ENCODE results near the gene NKD1. TPM values are rescaled to one million over a fixed set of nuclear protein-coding genes. Genes with fewer than 3 reads are reported as not detected.

NKD1 gene
- total RNA-seq, 1 donor from 2014 or later = 63.0 TPM

GRCh38 chr16:50634947-50635346 is 86.8 kb downstream of the NKD1 start:
- H3K27me3 Mint-ChIP-seq (ENCODE audit: low read depth) = no peaks in the 10 kb centered on the region
- no peak for TF ChIP-seq CTCF (IDR thresholded peaks at IDR 0.05; ENCODE audit: unreplicated experiment)
- no peak overlapping the region for H3K27ac Mint-ChIP-seq
- DNase-seq (ENCODE audit: low spot score in 2 of 2, unreplicated experiment in 2 of 2) = no peak
- peaks cover 21% of the 10 kb centered on the region for H3K36me3 Mint-ChIP-seq
- H3K9me3 Mint-ChIP-seq = no peaks in the 10 kb centered on the region
- H3K4me1 Mint-ChIP-seq = peaks cover 3% of the 10 kb centered on the region
- no peak overlapping the region for H3K4me3 Mint-ChIP-seq

GRCh38 chr16:50635505-50636392 is 87.6 kb downstream of the NKD1 start:
- Mint-ChIP-seq H3K27me3 (ENCODE audit: low read depth) (no peaks in the 10 kb centered on the region), H3K4me1 (peaks cover 8% of the 10 kb centered on the region), H3K27ac (peak overlapping the region; percentile 12), H3K36me3 (peaks cover 21% of the 10 kb centered on the region), H3K9me3 (no peaks in the 10 kb centered on the region), H3K4me3 (no peak overlapping the region)
- no peak for DNase-seq (ENCODE audit: low spot score in 2 of 2, unreplicated experiment in 2 of 2)
- no peak for TF ChIP-seq CTCF (IDR thresholded peaks at IDR 0.05; ENCODE audit: unreplicated experiment)

- no peaks in the 10 kb centered on the region for H3K9me3 Mint-ChIP-seq
- H3K4me3 Mint-ChIP-seq = no peak overlapping the region
- no peak overlapping the region for H3K27ac Mint-ChIP-seq
- peaks cover 8% of the 10 kb centered on the region for H3K4me1 Mint-ChIP-seq
- DNase-seq (ENCODE audit: low spot score in 2 of 2, unreplicated experiment in 2 of 2) = no peak
- TF ChIP-seq CTCF (IDR thresholded peaks at IDR 0.05; ENCODE audit: unreplicated experiment) = no peak
- H3K27me3 Mint-ChIP-seq (ENCODE audit: low read depth) = no peaks in the 10 kb centered on the region
- H3K36me3 Mint-ChIP-seq = peaks cover 14% of the 10 kb centered on the region
Measured at GRCh38 chr16:50636753-50637374, 88.7 kb downstream of the NKD1 start.

- no peak for DNase-seq (ENCODE audit: low spot score in 2 of 2, unreplicated experiment in 2 of 2)
- Mint-ChIP-seq H3K4me3 (no peak overlapping the region), H3K27me3 (ENCODE audit: low read depth) (no peaks in the 10 kb centered on the region), H3K4me1 (peaks cover 8% of the 10 kb centered on the region), H3K36me3 (peaks cover 7% of the 10 kb centered on the region), H3K27ac (no peak overlapping the region), H3K9me3 (no peaks in the 10 kb centered on the region)
- TF ChIP-seq CTCF (IDR thresholded peaks at IDR 0.05; ENCODE audit: unreplicated experiment) = no peak
Measured at GRCh38 chr16:50637716-50638602, 89.8 kb downstream of the NKD1 start.

GRCh38 chr16:50638816-50639670 is 90.8 kb downstream of the NKD1 start:
- Mint-ChIP-seq H3K4me1 (peaks cover 8% of the 10 kb centered on the region), H3K4me3 (no peak overlapping the region), H3K27me3 (ENCODE audit: low read depth) (no peaks in the 10 kb centered on the region), H3K27ac (no peak overlapping the region), H3K36me3 (peaks cover 5% of the 10 kb centered on the region), H3K9me3 (no peaks in the 10 kb centered on the region)
- DNase-seq (ENCODE audit: low spot score in 2 of 2, unreplicated experiment in 2 of 2) = no peak
- no peak for TF ChIP-seq CTCF (IDR thresholded peaks at IDR 0.05; ENCODE audit: unreplicated experiment)

All from mesothelial cell of epicardium (in vitro differentiated cells).